Stimulated activated CD4-positive, alpha-beta T cell treated with anti-CD3 and anti-CD28 coated beads, Interleukin-15, amount 100 ng/mL, for 24 hours (primary cell): ENCODE data around the gene SRGAP3.

Experiments used
- DNase-seq: peaks from one replicate; pipeline ENCODE4 v3.0.0-alpha.2; 2020

Gene SRGAP3

GRCh38 chr3:9036404-9037131 is 212.9 kb downstream of the SRGAP3 start:
- no peak for DNase-seq

- no peak for DNase-seq
Observed at GRCh38 chr3:9035961-9036360, 213.5 kb downstream of the SRGAP3 start.

GRCh38 chr3:9035473-9035872 is 214.0 kb downstream of the SRGAP3 start:
- no peak for DNase-seq

GRCh38 chr3:9033867-9034266 is 215.6 kb downstream of the SRGAP3 start:
- DNase-seq, result no peak

GRCh38 chr3:9032231-9032777 is 217.1 kb downstream of the SRGAP3 start:
- DNase-seq, result no peak

GRCh38 chr3:9030034-9030433 is 219.4 kb downstream of the SRGAP3 start:
- no peak for DNase-seq

GRCh38 chr3:9028134-9028533 is 221.3 kb downstream of the SRGAP3 start:
- no peak for DNase-seq

- DNase-seq, result no peak
Observed at GRCh38 chr3:9026320-9027045, 223.0 kb downstream of the SRGAP3 start.

- no peak for DNase-seq
Observed at GRCh38 chr3:9024341-9024740, 225.1 kb downstream of the SRGAP3 start.

GRCh38 chr3:9023226-9023590 is 226.2 kb downstream of the SRGAP3 start:
- no peak for DNase-seq

GRCh38 chr3:9022305-9023225 is 226.9 kb downstream of the SRGAP3 start:
- DNase-seq, result no peak

GRCh38 chr3:9021271-9022009 is 228.0 kb downstream of the SRGAP3 start:
- DNase-seq, result no peak

- DNase-seq, result no peak
Observed at GRCh38 chr3:9020426-9020825, 229.0 kb downstream of the SRGAP3 start.

- no peak for DNase-seq
Observed at GRCh38 chr3:9019259-9019961, 230.0 kb downstream of the SRGAP3 start.

GRCh38 chr3:9015250-9015649 is 234.2 kb downstream of the SRGAP3 start:
- DNase-seq, result no peak

- DNase-seq, result no peak
Observed at GRCh38 chr3:9013782-9014563, 235.5 kb downstream of the SRGAP3 start.

- DNase-seq, result peak; percentile 8
Observed at GRCh38 chr3:9012521-9012920, 236.9 kb downstream of the SRGAP3 start.

- no peak for DNase-seq
Observed at GRCh38 chr3:9009976-9010545, 239.4 kb downstream of the SRGAP3 start.

GRCh38 chr3:9008550-9009255 is 240.7 kb downstream of the SRGAP3 start:
- no peak for DNase-seq

GRCh38 chr3:9007928-9008327 is 241.5 kb downstream of the SRGAP3 start:
- no peak for DNase-seq
